ENCODE data around the gene RYR2.
"Not testable (repeated sequence)": the region's sequence is repeated elsewhere in the genome, so short reads cannot be mapped to it uniquely, and the experiment has no call there.

RYR2 gene

DNA sequence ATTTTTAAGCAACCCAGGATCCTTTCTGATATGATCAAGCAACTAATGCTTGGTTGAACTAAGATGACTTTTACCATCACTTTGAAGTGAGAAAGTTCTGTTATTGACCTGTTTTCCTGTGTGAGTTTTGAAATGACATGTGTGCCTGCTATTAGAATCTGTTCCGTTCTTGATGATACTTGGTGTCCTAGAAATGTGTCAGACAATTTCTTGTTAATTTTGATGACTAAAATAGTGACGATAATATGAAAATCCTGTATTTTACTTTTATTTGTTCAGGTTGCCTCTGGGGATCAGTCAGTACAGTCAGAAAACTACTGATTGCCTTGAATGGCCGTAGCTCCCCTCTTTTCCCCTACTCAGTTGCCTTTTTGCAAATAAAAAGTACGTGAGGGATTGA is 228.0 kb downstream of the RYR2 start:
- no peak for DNase-seq (ENCODE audit: low read depth, low spot score)
- H3K27ac ChIP-seq (ENCODE audit: low read length), result no peak overlapping the region
- WGBS (ENCODE audit: insufficient coverage, insufficient read length), result no CpG with 5 or more reads among the region's 4 CpGs

DNA sequence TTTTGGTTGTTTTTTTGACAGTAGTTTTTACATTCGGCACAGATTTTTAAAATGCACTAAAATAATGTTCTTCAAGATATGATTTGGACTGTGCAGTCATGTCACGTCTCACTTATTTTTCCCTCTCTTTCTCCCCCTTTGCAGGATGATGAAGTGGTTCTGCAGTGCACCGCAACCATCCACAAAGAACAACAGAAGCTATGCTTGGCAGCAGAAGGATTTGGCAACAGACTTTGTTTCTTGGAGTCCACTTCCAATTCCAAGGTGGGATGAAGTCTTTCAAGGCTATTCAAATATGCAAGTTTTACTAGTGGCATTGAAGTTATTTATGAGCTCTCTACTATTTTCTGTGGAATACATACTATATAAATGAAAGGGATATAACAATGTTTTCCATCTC is 228.4 kb downstream of the RYR2 start:
- H3K27ac ChIP-seq (ENCODE audit: low read length), result no peak overlapping the region
- DNase-seq (ENCODE audit: low read depth, low spot score), result no peak
- H3K4me3 ChIP-seq (ENCODE audit: low read length), result no peak overlapping the region
- no peaks in the 10 kb centered on the region for H3K4me1 ChIP-seq (ENCODE audit: control insufficient read depth, insufficient read depth, low read length)
- WGBS (ENCODE audit: insufficient coverage, insufficient read length), result no CpG with 5 or more reads among the region's 3 CpGs
- H3K9me3 ChIP-seq (ENCODE audit: control insufficient read depth, insufficient read depth, low read length), result no peaks in the 10 kb centered on the region
- H3K36me3 ChIP-seq (ENCODE audit: control insufficient read depth, insufficient read depth, low read length), result no peaks in the 10 kb centered on the region
- H3K27me3 ChIP-seq (ENCODE audit: control insufficient read depth, insufficient read depth, low read length), result no peaks in the 10 kb centered on the region

More for the DNA sequence above, 228.0 kb downstream of the RYR2 start:
- H3K9me3 ChIP-seq (ENCODE audit: control insufficient read depth, insufficient read depth, low read length), result no peaks in the 10 kb centered on the region
- no peaks in the 10 kb centered on the region for H3K36me3 ChIP-seq (ENCODE audit: control insufficient read depth, insufficient read depth, low read length)
- H3K27me3 ChIP-seq (ENCODE audit: control insufficient read depth, insufficient read depth, low read length), result no peaks in the 10 kb centered on the region
- no peaks in the 10 kb centered on the region for H3K4me1 ChIP-seq (ENCODE audit: control insufficient read depth, insufficient read depth, low read length)
- H3K4me3 ChIP-seq (ENCODE audit: low read length), result no peak overlapping the region

DNA sequence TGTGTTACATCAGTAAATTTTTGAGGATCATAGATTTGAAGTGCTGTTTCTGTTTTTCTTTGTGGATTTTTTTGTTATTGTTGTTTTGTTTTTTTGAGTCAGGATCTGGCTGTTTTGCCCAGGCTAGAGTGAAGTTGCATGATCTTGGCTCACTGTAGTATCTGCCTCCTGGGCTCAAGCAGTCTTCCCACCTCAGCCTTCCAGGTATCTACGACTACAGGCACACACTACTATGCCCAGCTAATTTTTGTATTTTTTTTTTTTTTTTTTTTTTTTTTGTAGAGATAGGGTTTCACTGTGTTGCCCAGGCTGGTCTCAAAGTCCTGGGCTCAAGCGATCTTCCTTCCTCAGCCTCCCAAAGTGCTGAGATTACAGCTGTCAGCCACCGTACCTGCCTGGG is 236.0 kb downstream of the RYR2 start:
- DNase-seq (ENCODE audit: low read depth, low spot score); H3K4me3 ChIP-seq (ENCODE audit: low read length); H3K36me3 ChIP-seq (ENCODE audit: control insufficient read depth, insufficient read depth, low read length); H3K9me3 ChIP-seq (ENCODE audit: control insufficient read depth, insufficient read depth, low read length); H3K27me3 ChIP-seq (ENCODE audit: control insufficient read depth, insufficient read depth, low read length); H3K4me1 ChIP-seq (ENCODE audit: control insufficient read depth, insufficient read depth, low read length); H3K27ac ChIP-seq (ENCODE audit: low read length): not testable (repeated sequence)
- WGBS (ENCODE audit: insufficient coverage, insufficient read length), result no CpG with 5 or more reads among the region's 3 CpGs

DNA sequence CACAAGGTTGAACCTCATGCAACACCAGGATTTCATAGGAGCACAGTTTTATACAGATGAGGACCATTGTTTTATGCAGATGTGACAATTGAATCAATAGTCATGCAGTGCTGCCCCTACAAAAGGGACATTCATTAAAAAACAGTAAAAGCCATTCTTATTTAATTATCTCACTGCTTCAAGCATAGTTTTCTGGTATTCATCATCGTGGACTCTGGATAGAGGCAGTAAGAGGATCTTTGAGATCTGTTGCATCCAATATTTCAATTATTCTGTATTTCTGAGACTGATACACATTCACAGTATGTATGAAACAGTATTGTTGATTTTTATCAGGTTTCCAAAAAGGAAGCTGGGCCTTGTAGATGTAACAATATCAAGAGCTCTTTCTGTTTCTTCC is 237.6 kb downstream of the RYR2 start:
- Histone ChIP-seq H3K4me3 (ENCODE audit: low read length) (no peak overlapping the region), H3K4me1 (ENCODE audit: control insufficient read depth, insufficient read depth, low read length) (no peaks in the 10 kb centered on the region), H3K27ac (ENCODE audit: low read length) (no peak overlapping the region), H3K36me3 (ENCODE audit: control insufficient read depth, insufficient read depth, low read length) (no peaks in the 10 kb centered on the region), H3K27me3 (ENCODE audit: control insufficient read depth, insufficient read depth, low read length) (no peaks in the 10 kb centered on the region), H3K9me3 (ENCODE audit: control insufficient read depth, insufficient read depth, low read length) (no peaks in the 10 kb centered on the region)
- DNase-seq (ENCODE audit: low read depth, low spot score), result no peak
- no CpG with 5 or more reads among the region's 1 CpG for WGBS (ENCODE audit: insufficient coverage, insufficient read length)

DNA sequence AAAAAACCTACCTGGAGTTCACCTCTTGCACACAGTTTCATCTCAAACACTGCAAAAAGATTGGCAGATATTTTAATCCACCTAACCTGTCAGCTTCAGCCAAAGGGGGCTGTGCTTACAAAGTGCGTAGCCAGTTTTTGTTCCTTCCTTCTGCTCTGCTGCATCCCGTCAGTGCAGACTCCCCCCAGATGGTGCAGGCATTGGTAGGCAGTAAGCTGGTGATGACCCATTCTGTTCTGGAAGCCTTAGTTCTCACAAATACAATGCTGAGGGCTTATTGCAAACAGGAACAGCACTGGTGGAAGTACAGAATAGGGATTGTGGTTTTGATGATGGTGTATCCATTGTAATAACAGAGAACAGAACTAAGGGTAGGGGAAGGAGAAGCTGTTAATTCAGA is 239.5 kb downstream of the RYR2 start:
- Histone ChIP-seq H3K27ac (ENCODE audit: low read length) (no peak overlapping the region), H3K4me3 (ENCODE audit: low read length) (no peak overlapping the region), H3K36me3 (ENCODE audit: control insufficient read depth, insufficient read depth, low read length) (no peaks in the 10 kb centered on the region), H3K4me1 (ENCODE audit: control insufficient read depth, insufficient read depth, low read length) (no peaks in the 10 kb centered on the region), H3K9me3 (ENCODE audit: control insufficient read depth, insufficient read depth, low read length) (no peaks in the 10 kb centered on the region), H3K27me3 (ENCODE audit: control insufficient read depth, insufficient read depth, low read length) (no peaks in the 10 kb centered on the region)
- no CpG with 5 or more reads among the region's 2 CpGs for WGBS (ENCODE audit: insufficient coverage, insufficient read length)
- DNase-seq (ENCODE audit: low read depth, low spot score), result no peak

- WGBS (ENCODE audit: insufficient coverage, insufficient read length), result 100% methylated on average over 1 of the region's 3 CpGs
These were observed 240.3 kb downstream of the RYR2 start for GRCh38 chr1:237282208-237282783.

GRCh38 chr1:237287876-237288521 is 246.0 kb downstream of the RYR2 start:
- H3K4me3 ChIP-seq (ENCODE audit: low read length), result no peak overlapping the region
- H3K36me3 ChIP-seq (ENCODE audit: control insufficient read depth, insufficient read depth, low read length), result no peaks in the 10 kb centered on the region
- no peaks in the 10 kb centered on the region for H3K9me3 ChIP-seq (ENCODE audit: control insufficient read depth, insufficient read depth, low read length)
- no CpG with 5 or more reads among the region's 6 CpGs for WGBS (ENCODE audit: insufficient coverage, insufficient read length)
- peak; percentile 16 for DNase-seq (ENCODE audit: low read depth, low spot score)
- no peaks in the 10 kb centered on the region for H3K27me3 ChIP-seq (ENCODE audit: control insufficient read depth, insufficient read depth, low read length)
- H3K4me1 ChIP-seq (ENCODE audit: control insufficient read depth, insufficient read depth, low read length), result peaks cover 7% of the 10 kb centered on the region
- no peak overlapping the region for H3K27ac ChIP-seq (ENCODE audit: low read length)

More at GRCh38 chr1:237282208-237282783, 240.3 kb downstream of the RYR2 start:
- H3K4me3 ChIP-seq (ENCODE audit: low read length), result no peak overlapping the region
- no peaks in the 10 kb centered on the region for H3K9me3 ChIP-seq (ENCODE audit: control insufficient read depth, insufficient read depth, low read length)
- DNase-seq (ENCODE audit: low read depth, low spot score), result no peak
- no peaks in the 10 kb centered on the region for H3K4me1 ChIP-seq (ENCODE audit: control insufficient read depth, insufficient read depth, low read length)
- no peaks in the 10 kb centered on the region for H3K27me3 ChIP-seq (ENCODE audit: control insufficient read depth, insufficient read depth, low read length)
- no peak overlapping the region for H3K27ac ChIP-seq (ENCODE audit: low read length)
- H3K36me3 ChIP-seq (ENCODE audit: control insufficient read depth, insufficient read depth, low read length), result no peaks in the 10 kb centered on the region

DNA sequence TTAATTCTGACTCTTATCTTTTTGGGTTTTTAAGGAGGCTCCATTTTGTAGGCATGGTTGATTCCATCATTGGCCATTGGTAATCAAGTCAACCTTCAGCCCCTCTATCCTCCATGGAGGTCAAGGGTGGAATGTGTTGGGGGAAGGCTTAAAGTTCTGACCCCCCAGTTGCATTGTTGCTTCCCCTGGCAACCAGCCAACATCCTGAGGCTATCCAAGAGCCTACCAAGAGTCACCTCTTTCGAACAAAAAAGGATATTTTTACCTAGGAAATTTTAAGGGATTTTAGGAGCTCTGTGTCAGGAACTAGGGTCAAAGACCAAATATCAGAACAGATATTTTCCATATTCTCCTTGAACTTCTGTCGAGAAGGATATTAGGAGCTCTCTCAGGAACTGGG is 251.8 kb downstream of the RYR2 start:
- Histone ChIP-seq H3K36me3 (ENCODE audit: control insufficient read depth, insufficient read depth, low read length) (no peaks in the 10 kb centered on the region), H3K9me3 (ENCODE audit: control insufficient read depth, insufficient read depth, low read length) (no peaks in the 10 kb centered on the region), H3K4me1 (ENCODE audit: control insufficient read depth, insufficient read depth, low read length) (no peaks in the 10 kb centered on the region), H3K27me3 (ENCODE audit: control insufficient read depth, insufficient read depth, low read length) (no peaks in the 10 kb centered on the region), H3K4me3 (ENCODE audit: low read length) (no peak overlapping the region), H3K27ac (ENCODE audit: low read length) (no peak overlapping the region)
- no CpG with 5 or more reads among the region's 2 CpGs for WGBS (ENCODE audit: insufficient coverage, insufficient read length)
- no peak for DNase-seq (ENCODE audit: low read depth, low spot score)

- H3K9me3 ChIP-seq (ENCODE audit: control insufficient read depth, insufficient read depth, low read length), result no peaks in the 10 kb centered on the region
- no peaks in the 10 kb centered on the region for H3K36me3 ChIP-seq (ENCODE audit: control insufficient read depth, insufficient read depth, low read length)
- no CpG with 5 or more reads among the region's 4 CpGs for WGBS (ENCODE audit: insufficient coverage, insufficient read length)
- no peaks in the 10 kb centered on the region for H3K4me1 ChIP-seq (ENCODE audit: control insufficient read depth, insufficient read depth, low read length)
- no peaks in the 10 kb centered on the region for H3K27me3 ChIP-seq (ENCODE audit: control insufficient read depth, insufficient read depth, low read length)
- no peak for DNase-seq (ENCODE audit: low read depth, low spot score)
- H3K27ac ChIP-seq (ENCODE audit: low read length), result no peak overlapping the region
- no peak overlapping the region for H3K4me3 ChIP-seq (ENCODE audit: low read length)
These were observed 254.9 kb downstream of the RYR2 start for GRCh38 chr1:237296861-237297260.

DNA sequence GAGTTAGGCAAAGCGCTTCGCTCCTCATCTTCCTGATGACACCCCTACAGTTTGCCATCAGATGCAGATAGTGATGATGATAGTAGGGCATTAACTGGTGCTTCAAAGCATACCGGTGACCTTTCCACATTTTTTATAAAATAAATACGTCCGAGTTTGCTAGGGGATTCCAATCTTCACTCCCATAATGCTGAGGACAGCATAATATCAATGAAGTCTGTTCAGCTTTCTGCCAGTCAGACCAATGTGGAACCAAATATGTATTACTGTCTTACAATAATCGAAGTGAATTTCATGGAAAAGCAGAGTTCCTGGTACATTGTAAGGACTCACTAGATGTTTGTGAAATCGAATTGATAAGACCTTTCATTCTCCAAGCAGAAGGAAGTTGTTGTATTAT is 258.7 kb downstream of the RYR2 start:
- H3K9me3 ChIP-seq (ENCODE audit: control insufficient read depth, insufficient read depth, low read length), result no peaks in the 10 kb centered on the region
- DNase-seq (ENCODE audit: low read depth, low spot score), result no peak
- H3K4me3 ChIP-seq (ENCODE audit: low read length), result no peak overlapping the region
- H3K36me3 ChIP-seq (ENCODE audit: control insufficient read depth, insufficient read depth, low read length), result no peaks in the 10 kb centered on the region
- no peaks in the 10 kb centered on the region for H3K27me3 ChIP-seq (ENCODE audit: control insufficient read depth, insufficient read depth, low read length)
- H3K4me1 ChIP-seq (ENCODE audit: control insufficient read depth, insufficient read depth, low read length), result no peaks in the 10 kb centered on the region
- no CpG with 5 or more reads among the region's 7 CpGs for WGBS (ENCODE audit: insufficient coverage, insufficient read length)
- H3K27ac ChIP-seq (ENCODE audit: low read length), result no peak overlapping the region

- Histone ChIP-seq H3K36me3 (ENCODE audit: control insufficient read depth, insufficient read depth, low read length) (no peaks in the 10 kb centered on the region), H3K4me3 (ENCODE audit: low read length) (no peak overlapping the region), H3K4me1 (ENCODE audit: control insufficient read depth, insufficient read depth, low read length) (no peaks in the 10 kb centered on the region), H3K27me3 (ENCODE audit: control insufficient read depth, insufficient read depth, low read length) (no peaks in the 10 kb centered on the region), H3K27ac (ENCODE audit: low read length) (no peak overlapping the region), H3K9me3 (ENCODE audit: control insufficient read depth, insufficient read depth, low read length) (no peaks in the 10 kb centered on the region)
- DNase-seq (ENCODE audit: low read depth, low spot score), result no peak
- no CpG with 5 or more reads among the region's 1 CpG for WGBS (ENCODE audit: insufficient coverage, insufficient read length)
These were observed 261.9 kb downstream of the RYR2 start for GRCh38 chr1:237303929-237304328.

Measured in iPS DF 6.9 (cell line).